IMR-90 (cell line): Measurements from ENCODE around the gene SMLR1. TPM values are rescaled to one million over a fixed set of nuclear protein-coding genes. Genes with fewer than 3 reads are reported as not detected.

Experiments
- ATAC-seq: fragments of 200-7000 bp; cut with Tn5 transposase; 2 replicates; pipeline ENCODE4 v1.9.1; 2020; ENCODE audit warnings: low read depth, mild to moderate bottlenecking, moderate library complexity
- BruUV-seq: library from RNA; stranded (reverse); fragments of 400-500 nt; replicated peaks from 2 replicates; lab custom pipeline; 2021; lab: Mats Ljungman, UMichigan
- CTCF ChIA-PET: fragments of 300-600 bp; formaldehyde crosslinking; extraction: SDS; loops from one replicate; lab custom pipeline; 2021; ENCODE audit warnings: antibody characterized with exemption; lab: Yijun Ruan, JAX
- POLR2A ChIA-PET: fragments of 300-600 bp; sonication (Branson Sonifier 250); formaldehyde crosslinking; loops from one replicate; lab custom pipeline; 2022; ENCODE audit warnings: antibody characterized with exemption; ENCODE audit not compliant: unreplicated experiment; lab: Charles Lee
- DNase-seq: peaks from one replicate; pipeline ENCODE4 v3.0.0; 2013
- H2AFZ ChIP-seq: replicated peaks from 2 replicates; pipeline ENCODE3; 2013; ENCODE audit warnings: low read length, mild to moderate bottlenecking; ENCODE audit not compliant: poor library complexity
- H2AK5ac ChIP-seq: 2 replicates; pipeline ENCODE4 v1.6.1; 2013; ENCODE audit warnings: low read depth, low read length, inconsistent platforms
- H2AK9ac ChIP-seq: replicated peaks from 2 replicates; pipeline ENCODE3; 2013; ENCODE audit warnings: mild to moderate bottlenecking, low read depth, low read length, moderate library complexity; ENCODE audit not compliant: poor library complexity
- H2BK120ac ChIP-seq: 2 replicates; pipeline ENCODE4 v1.6.1; 2013; ENCODE audit warnings: low read depth, low read length, inconsistent platforms
- H2BK15ac ChIP-seq: 3 replicates; pipeline ENCODE4 v1.6.1; 2013; ENCODE audit warnings: low read depth, low read length, inconsistent platforms
- H2BK20ac ChIP-seq: 2 replicates; pipeline ENCODE4 v1.6.1; 2013; ENCODE audit warnings: low read depth, mild to moderate bottlenecking, inconsistent platforms, low read length, moderate library complexity
- H2BK5ac ChIP-seq: 2 replicates; pipeline ENCODE4 v1.6.1; 2013; ENCODE audit warnings: mild to moderate bottlenecking, low read depth, low read length, inconsistent platforms; ENCODE audit not compliant: poor library complexity, severe bottlenecking
- H3K14ac ChIP-seq: replicated peaks from 2 replicates; pipeline ENCODE4 v1.6.1; 2013; ENCODE audit warnings: low read depth, low read length, inconsistent platforms
- H3K18ac ChIP-seq: 2 replicates; pipeline ENCODE4 v1.6.1; 2013; ENCODE audit warnings: low read depth, low read length, control low read depth
- H3K23ac ChIP-seq: 2 replicates; pipeline ENCODE4 v1.6.1; 2013; ENCODE audit warnings: low read depth, low read length, inconsistent platforms
- H3K27ac ChIP-seq: 2 replicates; pipeline ENCODE4 v1.5.1; 2013; ENCODE audit warnings: mild to moderate bottlenecking, control low read depth, low read length; ENCODE audit not compliant: insufficient read depth
- H3K27me3 ChIP-seq: 2 replicates; pipeline ENCODE4 v1.6.1; 2013; ENCODE audit warnings: low read length; ENCODE audit not compliant: control insufficient read depth, insufficient read depth
- H3K36me3 ChIP-seq: 2 replicates; pipeline ENCODE4 v1.6.1; 2013; ENCODE audit warnings: low read length, mixed read lengths; ENCODE audit not compliant: control insufficient read depth, insufficient read depth
- H3K4ac ChIP-seq: 2 replicates; pipeline ENCODE4 v1.6.1; 2013; ENCODE audit warnings: low read depth, low read length, inconsistent platforms
- H3K4me1 ChIP-seq: 2 replicates; pipeline ENCODE4 v1.6.1; 2013; ENCODE audit warnings: low read length, mixed read lengths; ENCODE audit not compliant: control insufficient read depth, insufficient read depth
- H3K4me2 ChIP-seq: 2 replicates; pipeline ENCODE4 v1.6.1; 2013; ENCODE audit warnings: low read depth, mild to moderate bottlenecking, control low read depth, low read length, moderate library complexity
- H3K4me3 ChIP-seq: 2 replicates; pipeline ENCODE4 v1.5.1; 2013; ENCODE audit warnings: low read depth, mild to moderate bottlenecking, control low read depth, low read length, moderate library complexity; ENCODE audit not compliant: insufficient read depth
- H3K56ac ChIP-seq: 2 replicates; pipeline ENCODE4 v1.6.1; 2013; ENCODE audit warnings: low read length, inconsistent platforms; ENCODE audit not compliant: insufficient read depth; ENCODE audit errors: extremely low read depth
- H3K79me1 ChIP-seq, 2 experiments: 2 replicates each; pipeline ENCODE4 v1.6.1; 2013; ENCODE audit warnings: low read length in 2 of 2, inconsistent platforms in 1 of 2, low read depth in 1 of 2
- H3K9ac ChIP-seq: 2 replicates; pipeline ENCODE4 v1.6.1; 2013; ENCODE audit warnings: low read depth, low read length, control low read depth
- H3K9me1 ChIP-seq: 2 replicates; pipeline ENCODE4 v1.6.1; 2013; ENCODE audit warnings: low read length, inconsistent platforms; ENCODE audit not compliant: insufficient read depth
- H3K9me3 ChIP-seq: 2 replicates; pipeline ENCODE4 v1.6.1; 2013; ENCODE audit warnings: low read length; ENCODE audit not compliant: control insufficient read depth, insufficient read depth
- H4K20me1 ChIP-seq: 2 replicates; pipeline ENCODE4 v1.6.1; 2013; ENCODE audit warnings: low read length, inconsistent platforms; ENCODE audit not compliant: insufficient read depth
- H4K5ac ChIP-seq: 2 replicates; pipeline ENCODE4 v1.6.1; 2013; ENCODE audit warnings: mild to moderate bottlenecking, low read depth, low read length, control low read depth
- H4K8ac ChIP-seq, 2 experiments: 2 replicates each; pipeline ENCODE4 v1.6.1; 2013; ENCODE audit warnings: low read depth in 2 of 2, low read length in 2 of 2, control low read depth in 1 of 2, inconsistent platforms in 1 of 2
- H4K91ac ChIP-seq: 2 replicates; pipeline ENCODE4 v1.6.1; 2013; ENCODE audit warnings: low read depth, low read length, inconsistent platforms; ENCODE audit not compliant: insufficient read depth
- BHLHE40 ChIP-seq: fragments of 150-350 bp; IDR thresholded peaks from 2 replicates; pipeline ENCODE4 v1.6.1; 2016; ENCODE audit warnings: mild to moderate bottlenecking, low read depth, low read length
- CEBPB ChIP-seq: IDR thresholded peaks from 2 replicates; pipeline ENCODE4 v1.6.1; 2012; ENCODE audit warnings: low read depth, low read length, improper control_type of control experiment
- CHD1 ChIP-seq: IDR thresholded peaks from 2 replicates; pipeline ENCODE4 v1.6.1; 2012; ENCODE audit warnings: low read depth, low read length, improper control_type of control experiment
- FOS ChIP-seq: fragments of 150-350 bp; IDR thresholded peaks from 2 replicates; pipeline ENCODE4 v1.6.1; 2016; ENCODE audit warnings: low read depth, low read length
- MAFK ChIP-seq: IDR thresholded peaks from 2 replicates; pipeline ENCODE4 v1.6.1; 2012; ENCODE audit warnings: low read depth, low read length, improper control_type of control experiment
- MAZ ChIP-seq: IDR thresholded peaks from 2 replicates; pipeline ENCODE4 v1.6.1; 2012; ENCODE audit warnings: low read depth, mild to moderate bottlenecking, low read length, improper control_type of control experiment, moderate library complexity, borderline replicate concordance
- MXI1 ChIP-seq: IDR thresholded peaks from 2 replicates; pipeline ENCODE4 v1.6.1; 2012; ENCODE audit warnings: low read depth, mild to moderate bottlenecking, low read length, moderate library complexity, borderline replicate concordance
- NFE2L2 ChIP-seq: fragments of 150-350 bp; IDR thresholded peaks from 2 replicates; pipeline ENCODE4 v1.6.1; 2016; ENCODE audit warnings: low read depth, mild to moderate bottlenecking, low read length
- POLR2A ChIP-seq: IDR thresholded peaks from 2 replicates; pipeline ENCODE4 v1.6.1; 2012; ENCODE audit warnings: mild to moderate bottlenecking, low read depth, low read length
- RAD21 ChIP-seq: IDR thresholded peaks from 2 replicates; pipeline ENCODE4 v1.6.1; 2012; ENCODE audit warnings: low read length, improper control_type of control experiment
- RCOR1 ChIP-seq: IDR thresholded peaks from 2 replicates; pipeline ENCODE4 v1.6.1; 2012; ENCODE audit warnings: mild to moderate bottlenecking, low read length, improper control_type of control experiment; ENCODE audit not compliant: insufficient replicate concordance
- RFX5 ChIP-seq: IDR thresholded peaks from 2 replicates; pipeline ENCODE4 v1.8.0; 2012; ENCODE audit warnings: low read depth, mild to moderate bottlenecking, low read length, moderate library complexity
- SMC3 ChIP-seq: fragments of 150-350 bp; IDR thresholded peaks from 2 replicates; pipeline ENCODE4 v1.6.1; 2016; ENCODE audit warnings: low read depth, mild to moderate bottlenecking, antibody characterized with exemption, low read length, moderate library complexity
- WGBS, 2 experiments: methylation state at CpG; one replicate each; pipeline versions ENCODE4 v1.1.5 to v1.1.7; 2013; ENCODE audit warnings: missing lambda C conversion rate in 2 of 2; ENCODE audit not compliant: insufficient read length in 1 of 2; ENCODE audit errors: extremely low coverage in 2 of 2; 5-methylcytosine and 5-hydroxymethylcytosine counted together
- dilution Hi-C: fragments of 300-500 bp; cut with HindIII; formaldehyde crosslinking; loops from one replicate; pipeline ENCODE4 v1.14.3; 2018; ENCODE audit warnings: low sequenced_read_pairs; ENCODE audit not compliant: unreplicated experiment
- in situ Hi-C: fragments of 300-500 bp; cut with MboI; formaldehyde crosslinking; loops from 3 replicates; pipeline ENCODE4 v1.14.3; 2019; ENCODE audit warnings: low sequenced_read_pairs, inconsistent platforms, mixed read lengths
- intact Hi-C: fragments of 100-400 bp; cut with micrococcal nuclease; formaldehyde crosslinking; loops from 2 replicates; pipeline ENCODE4 v1.10.0; 2022
- polyA plus RNA-seq, 3 experiments: library from polyadenylated mRNA; depleted of rRNA; stranded (reverse); fragments of >200 nt; gene quantifications; 2 replicates each; pipeline ENCODE4 v1.2.3, GENCODE V29; 2012; ENCODE audit warnings: low replicate concordance in 1 of 3
- total RNA-seq: library from RNA; depleted of rRNA; stranded (reverse); fragments of >200 nt; gene quantifications from 2 replicates; pipeline ENCODE4 v1.2.3, GENCODE V29; 2012
- TF ChIP-seq, protein P1 (sequence below): conservative IDR thresholded peaks from 2 replicates; pipeline ENCODE4 v1.5.1; 2012; ENCODE audit warnings: mild to moderate bottlenecking, low read depth, low read length, improper control_type of control experiment
- TF ChIP-seq, protein P2 (sequence below): fragments of 150-350 bp; IDR thresholded peaks from 2 replicates; pipeline ENCODE4 v1.6.1; 2017; ENCODE audit warnings: mild to moderate bottlenecking, antibody characterized with exemption, low read length, low read depth
- TF ChIP-seq, protein P3 (sequence below): fragments of 150-350 bp; IDR thresholded peaks from 2 replicates; pipeline ENCODE4 v1.6.1; 2016; ENCODE audit warnings: low read depth, mild to moderate bottlenecking, low read length, moderate library complexity, borderline replicate concordance

Gene SMLR1
- total and polyA plus RNA-seq, 2 of the 4 experiments (the other 2 are of a cell fraction), result not detected

DNA sequence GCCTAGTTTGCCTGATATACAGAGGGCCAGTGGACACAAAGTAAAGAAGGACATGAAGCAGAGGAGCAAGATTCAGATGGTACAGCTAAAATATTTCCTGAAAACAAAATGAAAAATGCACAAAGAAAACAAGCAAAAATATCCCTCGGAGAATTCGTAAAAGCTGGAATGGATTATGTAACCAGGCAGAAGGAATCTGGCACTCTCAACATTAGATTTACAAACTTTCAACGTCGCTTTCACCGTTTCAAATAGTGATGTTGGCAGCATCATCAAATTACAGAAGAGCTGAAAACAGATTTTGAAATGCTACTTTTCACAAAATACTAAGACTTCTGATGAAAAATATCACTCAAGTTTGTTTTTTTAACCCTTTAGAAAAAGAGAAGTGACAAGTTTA lies 11.7 kb downstream of the SMLR1 start:
- dilution Hi-C loops, result no loop called here
- H4K91ac ChIP-seq, result no peak overlapping the region

More for the DNA sequence above, 11.7 kb downstream of the SMLR1 start:
- no peak overlapping the region for H4K5ac ChIP-seq
- peaks cover 4% of the 10 kb centered on the region for H3K4me1 ChIP-seq
- H3K18ac ChIP-seq, result no peak overlapping the region
- H2BK120ac ChIP-seq, result no peak overlapping the region
- no TSS peak for BruUV-seq
- H3K4me2 ChIP-seq, result no peak overlapping the region
- H3K9me1 ChIP-seq, result peaks cover 8% of the 10 kb centered on the region; the same call in 1 of the 2 replicates
- H3K9ac ChIP-seq, result no peak overlapping the region
- H3K4me3 ChIP-seq, result no peak overlapping the region
- H2AK9ac ChIP-seq, result no peak overlapping the region
- H4K20me1 ChIP-seq, result no peaks in the 10 kb centered on the region
- no peaks in the 10 kb centered on the region for H3K9me3 ChIP-seq
- ATAC-seq, result no peak
- H2AK5ac ChIP-seq, result no peak overlapping the region
- no peak overlapping the region for H3K14ac ChIP-seq
- H3K27me3 ChIP-seq, result no peaks in the 10 kb centered on the region
- H2AFZ ChIP-seq, result no peak overlapping the region
- H2BK20ac ChIP-seq, result no peak overlapping the region
- POLR2A ChIA-PET, result no interaction called here
- no peak overlapping the region for H3K56ac ChIP-seq
- H2BK15ac ChIP-seq, result no peak overlapping the region
- H3K79me1 ChIP-seq, result no peaks in the 10 kb centered on the region
- intact Hi-C loops, result no loop called here
- no peak overlapping the region for H3K4ac ChIP-seq
- H3K36me3 ChIP-seq, result peaks cover 12% of the 10 kb centered on the region; the same call in 1 of the 2 replicates
- TF ChIP-seq, protein P1, sequence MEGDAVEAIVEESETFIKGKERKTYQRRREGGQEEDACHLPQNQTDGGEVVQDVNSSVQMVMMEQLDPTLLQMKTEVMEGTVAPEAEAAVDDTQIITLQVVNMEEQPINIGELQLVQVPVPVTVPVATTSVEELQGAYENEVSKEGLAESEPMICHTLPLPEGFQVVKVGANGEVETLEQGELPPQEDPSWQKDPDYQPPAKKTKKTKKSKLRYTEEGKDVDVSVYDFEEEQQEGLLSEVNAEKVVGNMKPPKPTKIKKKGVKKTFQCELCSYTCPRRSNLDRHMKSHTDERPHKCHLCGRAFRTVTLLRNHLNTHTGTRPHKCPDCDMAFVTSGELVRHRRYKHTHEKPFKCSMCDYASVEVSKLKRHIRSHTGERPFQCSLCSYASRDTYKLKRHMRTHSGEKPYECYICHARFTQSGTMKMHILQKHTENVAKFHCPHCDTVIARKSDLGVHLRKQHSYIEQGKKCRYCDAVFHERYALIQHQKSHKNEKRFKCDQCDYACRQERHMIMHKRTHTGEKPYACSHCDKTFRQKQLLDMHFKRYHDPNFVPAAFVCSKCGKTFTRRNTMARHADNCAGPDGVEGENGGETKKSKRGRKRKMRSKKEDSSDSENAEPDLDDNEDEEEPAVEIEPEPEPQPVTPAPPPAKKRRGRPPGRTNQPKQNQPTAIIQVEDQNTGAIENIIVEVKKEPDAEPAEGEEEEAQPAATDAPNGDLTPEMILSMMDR, result no peak
- no peak for TF ChIP-seq FOS
- TF ChIP-seq CHD1, result no peak
- no peak for TF ChIP-seq POLR2A
- TF ChIP-seq CEBPB, result no peak
- TF ChIP-seq SMC3, result no peak
- TF ChIP-seq RCOR1, result no peak
- no peak for TF ChIP-seq BHLHE40
- TF ChIP-seq, protein P2, sequence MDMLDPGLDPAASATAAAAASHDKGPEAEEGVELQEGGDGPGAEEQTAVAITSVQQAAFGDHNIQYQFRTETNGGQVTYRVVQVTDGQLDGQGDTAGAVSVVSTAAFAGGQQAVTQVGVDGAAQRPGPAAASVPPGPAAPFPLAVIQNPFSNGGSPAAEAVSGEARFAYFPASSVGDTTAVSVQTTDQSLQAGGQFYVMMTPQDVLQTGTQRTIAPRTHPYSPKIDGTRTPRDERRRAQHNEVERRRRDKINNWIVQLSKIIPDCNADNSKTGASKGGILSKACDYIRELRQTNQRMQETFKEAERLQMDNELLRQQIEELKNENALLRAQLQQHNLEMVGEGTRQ, result no peak
- no peak for TF ChIP-seq MAFK
- TF ChIP-seq, protein P3, sequence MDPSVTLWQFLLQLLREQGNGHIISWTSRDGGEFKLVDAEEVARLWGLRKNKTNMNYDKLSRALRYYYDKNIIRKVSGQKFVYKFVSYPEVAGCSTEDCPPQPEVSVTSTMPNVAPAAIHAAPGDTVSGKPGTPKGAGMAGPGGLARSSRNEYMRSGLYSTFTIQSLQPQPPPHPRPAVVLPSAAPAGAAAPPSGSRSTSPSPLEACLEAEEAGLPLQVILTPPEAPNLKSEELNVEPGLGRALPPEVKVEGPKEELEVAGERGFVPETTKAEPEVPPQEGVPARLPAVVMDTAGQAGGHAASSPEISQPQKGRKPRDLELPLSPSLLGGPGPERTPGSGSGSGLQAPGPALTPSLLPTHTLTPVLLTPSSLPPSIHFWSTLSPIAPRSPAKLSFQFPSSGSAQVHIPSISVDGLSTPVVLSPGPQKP, result no peak
- TF ChIP-seq RFX5, result no peak
- TF ChIP-seq NFE2L2, result no peak
- TF ChIP-seq MAZ, result no peak
- no peak for TF ChIP-seq RAD21
- TF ChIP-seq MXI1, result no peak
- no peak for DNase-seq
- in situ Hi-C loops, result no loop called here
- CTCF ChIA-PET, result no interaction called here
- no peak overlapping the region for H3K23ac ChIP-seq
- no CpG with 5 or more reads among the region's 5 CpGs for WGBS, 2 experiments
- H3K27ac ChIP-seq, result no peak overlapping the region
- no peak overlapping the region for H2BK5ac ChIP-seq
- H4K8ac ChIP-seq, result no peak overlapping the region
